ENCODE measurements around the gene ADARB2. TPM values are rescaled to one million over a fixed set of nuclear protein-coding genes. Genes with fewer than 3 reads are reported as not detected.

The ADARB2 gene
- total RNA-seq, 2 experiments from 2014 or later: not detected

DNA sequence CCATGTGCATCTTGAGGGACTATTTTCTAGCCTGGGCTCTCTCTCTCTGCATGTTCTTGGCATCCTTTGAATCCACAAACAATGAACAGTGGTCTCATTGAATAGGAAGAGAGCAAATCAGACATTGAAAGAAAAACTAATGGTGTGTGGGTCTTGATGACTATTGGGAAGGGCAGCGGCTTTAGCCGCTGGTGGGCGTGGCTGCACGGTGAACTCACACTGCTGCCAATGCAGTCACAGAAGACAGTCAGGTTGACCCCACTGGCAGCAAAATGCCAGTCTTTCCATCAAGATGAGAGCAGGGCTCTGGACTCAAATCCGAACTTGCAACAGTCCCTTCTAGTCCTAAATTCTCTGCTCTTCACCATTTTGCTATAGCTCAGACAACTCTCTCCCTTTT, 91.0 kb downstream of the ADARB2 start:
- ChIA-PET CTCF (interaction anchor here (0.7 kb wide), 1 partner anchor 278 kb away, joined by 3 read pairs; no protein-coding TSS in a partner anchor), POLR2A (no interaction called here)

DNA sequence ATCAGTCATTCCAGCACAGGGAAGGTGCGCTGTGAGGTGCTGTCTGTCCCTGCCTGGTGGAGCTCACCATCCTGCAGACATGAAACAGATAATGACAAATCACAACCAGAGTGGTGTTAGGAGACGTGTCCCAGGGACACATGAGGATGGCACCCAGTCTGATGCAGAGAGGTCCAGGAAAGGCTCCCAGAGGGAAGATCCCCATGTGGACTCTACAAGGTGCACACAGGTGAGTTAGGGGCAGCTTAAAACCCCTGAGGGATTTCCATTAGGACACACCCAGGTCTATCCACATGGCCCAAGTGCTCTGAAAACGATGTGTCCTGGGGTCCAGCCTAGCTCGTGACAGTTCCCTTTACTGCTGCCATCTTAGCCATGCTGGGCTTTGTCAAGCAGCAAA, 91.4 kb downstream of the ADARB2 start:
- POLR2A ChIA-PET: no interaction called here
- CTCF ChIA-PET: interaction anchor here (0.7 kb wide), 1 partner anchor 277 kb away, joined by 3 read pairs; no protein-coding TSS in a partner anchor

DNA sequence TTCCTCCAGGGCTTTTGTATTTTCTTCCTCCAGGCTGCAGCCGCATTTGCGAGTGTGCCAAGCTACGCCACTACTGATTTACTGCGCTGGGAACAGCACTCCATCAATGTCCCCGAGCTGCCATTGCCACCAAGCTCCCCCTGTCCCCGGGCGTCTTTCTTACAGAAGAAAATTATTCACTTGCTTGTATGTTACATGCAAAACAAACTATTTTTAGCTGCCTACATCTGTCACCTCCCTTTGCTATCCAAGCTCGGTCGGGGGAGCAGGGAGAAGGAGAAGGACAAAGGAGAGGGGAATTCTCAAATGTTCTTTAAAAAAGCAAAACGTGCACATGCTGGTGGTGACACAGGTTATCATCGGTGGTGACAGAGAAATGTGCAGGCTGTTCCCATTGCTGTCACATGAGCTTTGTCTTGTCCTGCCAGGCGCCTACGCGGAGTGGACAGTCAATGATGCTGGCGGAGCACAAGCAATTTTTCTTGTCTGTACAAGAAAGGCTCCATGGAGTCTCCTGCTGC, 93.1 kb downstream of the ADARB2 start:
- POLR2A ChIA-PET: no interaction called here
- CTCF ChIA-PET: no interaction called here

DNA sequence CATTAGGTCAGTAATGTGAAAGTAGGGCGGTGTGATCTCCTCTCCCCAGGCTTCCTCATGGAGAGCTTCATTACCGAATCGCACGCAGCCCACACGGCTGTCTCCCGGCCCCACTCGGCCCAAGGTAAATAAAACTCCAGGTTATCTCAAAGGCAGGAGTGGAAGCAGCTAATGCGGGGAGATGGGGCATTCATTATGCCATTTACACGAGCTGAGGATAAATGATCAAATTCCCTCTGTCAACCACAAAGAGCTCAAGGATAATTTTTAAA, 93.5 kb downstream of the ADARB2 start:
- CTCF ChIA-PET: no interaction called here
- POLR2A ChIA-PET: no interaction called here

- ChIA-PET POLR2A (no interaction called here), CTCF (no interaction called here)
Measured at GRCh38 chr10:1643161-1643907, 94.0 kb downstream of the ADARB2 start.

DNA sequence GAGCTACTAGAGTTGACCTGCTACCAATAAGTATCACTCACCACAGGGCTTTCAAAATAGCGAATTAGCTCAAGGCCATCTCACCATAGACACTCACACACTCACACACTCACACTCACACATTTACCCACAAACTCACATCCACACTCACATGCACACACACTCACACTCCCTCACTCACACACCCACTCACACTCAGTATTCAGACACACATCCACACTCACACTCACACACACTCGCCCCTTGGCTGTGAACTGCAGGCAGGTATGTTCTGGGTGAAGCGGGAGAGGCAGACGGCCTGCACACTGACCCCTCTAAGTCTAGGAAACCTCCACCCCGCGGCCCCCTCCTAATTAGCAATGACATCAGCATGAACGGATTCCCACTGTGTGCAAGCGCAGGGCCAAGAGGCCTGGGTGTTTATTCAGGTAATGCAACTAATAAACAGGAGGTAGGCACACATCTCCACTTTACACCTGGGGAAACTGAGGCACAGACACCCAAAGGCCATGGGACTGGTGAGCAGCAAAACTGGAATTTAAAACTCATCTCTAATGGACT, 94.6 kb downstream of the ADARB2 start:
- POLR2A ChIA-PET: no interaction called here
- CTCF ChIA-PET: no interaction called here

DNA sequence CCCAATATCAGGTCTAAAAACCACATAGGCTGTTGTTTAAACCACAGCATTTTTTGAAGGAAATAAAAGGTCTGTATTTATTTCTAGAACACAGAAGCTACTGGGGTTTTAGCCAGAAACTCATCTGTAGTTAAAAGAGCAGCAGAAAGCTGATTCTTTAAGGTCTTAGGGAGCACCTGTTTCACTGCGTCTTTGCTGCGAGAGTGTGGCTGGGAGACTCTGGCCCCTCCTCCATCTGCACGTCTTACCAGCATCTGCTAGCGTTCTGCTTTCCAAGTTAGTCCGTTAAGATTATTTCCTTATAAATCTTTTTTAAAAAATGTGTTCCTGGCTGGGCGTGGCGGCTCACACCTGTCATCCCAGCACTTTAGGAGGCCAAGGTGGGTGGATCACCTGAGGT, 95.9 kb downstream of the ADARB2 start:
- CTCF ChIA-PET: no interaction called here
- POLR2A ChIA-PET: no interaction called here

DNA sequence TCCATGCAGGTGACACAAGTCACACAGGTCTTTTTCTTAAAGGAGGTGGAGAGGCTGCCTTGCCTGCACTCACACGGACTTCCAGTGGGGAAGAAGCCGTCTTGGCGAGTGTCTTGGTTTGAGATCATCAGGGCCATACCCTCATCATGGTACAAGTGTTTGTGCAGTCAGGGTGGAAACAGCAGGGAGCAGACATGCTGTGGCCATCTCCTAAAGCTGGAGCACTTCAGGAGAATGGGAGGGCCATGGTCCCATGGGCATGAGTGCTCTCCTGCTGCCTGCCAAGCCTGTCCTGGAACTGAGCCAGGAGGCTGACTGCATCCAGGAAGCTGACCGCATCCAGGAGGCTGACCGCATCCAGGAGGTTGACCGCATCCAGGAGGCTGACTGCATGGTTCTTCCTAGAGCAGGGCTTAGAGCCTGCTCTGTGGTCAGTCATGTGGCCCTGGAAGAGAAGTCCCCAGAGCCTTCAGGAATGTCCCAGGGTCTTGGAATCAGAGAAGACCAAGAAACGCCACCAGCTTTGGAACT, 98.4 kb downstream of the ADARB2 start:
- CTCF ChIA-PET: no interaction called here

DNA sequence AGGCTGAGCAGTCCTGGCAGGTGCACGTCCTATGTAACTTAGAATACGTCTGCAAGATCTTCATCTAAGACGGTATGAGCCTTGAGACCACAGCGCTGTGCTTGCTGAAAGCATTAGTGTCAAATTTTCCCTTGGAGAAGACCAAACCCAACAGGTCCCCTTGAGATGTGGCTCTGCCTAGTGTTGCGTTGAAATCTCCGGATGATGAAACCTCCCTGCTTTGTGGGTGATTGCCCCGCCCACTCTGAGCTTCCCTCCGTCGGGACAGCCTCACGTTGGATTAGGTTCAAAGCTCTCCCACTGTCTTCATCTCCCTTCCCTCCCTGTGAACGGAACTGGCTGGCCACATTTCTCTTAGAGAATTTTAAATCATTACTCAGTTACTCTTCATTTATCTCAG, 102.0 kb downstream of the ADARB2 start:
- POLR2A ChIA-PET: no interaction called here
- CTCF ChIA-PET: interaction anchor here (1.0 kb wide), 1 partner anchor 15 kb away, joined by 4 read pairs; no protein-coding TSS in a partner anchor

More for the DNA sequence above, 98.4 kb downstream of the ADARB2 start:
- POLR2A ChIA-PET: interaction anchor here (0.5 kb wide), 1 partner anchor 115 kb away, joined by 3 read pairs; no protein-coding TSS in a partner anchor

DNA sequence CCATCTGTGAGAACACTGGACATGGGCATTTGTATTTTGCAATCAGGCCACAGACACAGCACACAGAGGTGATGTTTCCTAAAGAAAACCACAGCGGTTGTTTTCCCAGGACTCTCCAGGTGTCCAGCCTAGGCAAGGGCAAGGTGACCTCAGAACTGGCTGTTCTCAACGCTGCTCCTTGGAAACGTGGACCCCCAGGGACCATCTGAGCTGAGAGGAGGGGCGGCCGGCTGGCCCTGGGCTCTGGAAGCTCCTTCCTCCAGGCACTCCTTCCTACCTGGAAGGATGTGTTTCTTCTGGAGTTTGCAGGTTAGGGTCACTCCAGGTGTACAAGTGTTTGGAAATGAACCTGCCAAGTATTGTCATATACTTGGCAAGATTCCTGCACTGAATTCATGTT, 103.1 kb downstream of the ADARB2 start:
- POLR2A ChIA-PET: no interaction called here
- CTCF ChIA-PET: no interaction called here

- ChIA-PET CTCF (no interaction called here), POLR2A (no interaction called here)
Measured at GRCh38 chr10:1633783-1634182, 103.5 kb downstream of the ADARB2 start.

DNA sequence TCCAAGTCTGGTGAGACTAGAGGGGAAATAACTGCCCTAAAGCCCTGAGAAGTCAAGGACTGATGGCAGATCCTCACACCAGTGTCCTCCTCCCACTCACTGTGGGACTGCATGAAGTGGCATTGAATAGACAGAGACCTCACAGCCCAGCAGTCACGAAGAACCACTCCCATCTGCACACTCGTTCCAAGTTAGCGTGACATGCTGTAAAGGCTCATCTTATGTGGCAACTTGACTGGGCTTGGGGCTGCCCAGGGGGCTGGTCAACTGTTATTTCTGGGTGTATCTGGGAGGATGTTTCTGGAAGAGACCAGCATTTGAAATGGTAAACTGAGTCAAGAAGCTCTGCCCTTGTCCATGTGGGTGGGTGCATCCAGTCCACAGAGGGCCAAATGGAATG, 104.7 kb downstream of the ADARB2 start:
- ChIA-PET POLR2A (no interaction called here), CTCF (no interaction called here)

DNA sequence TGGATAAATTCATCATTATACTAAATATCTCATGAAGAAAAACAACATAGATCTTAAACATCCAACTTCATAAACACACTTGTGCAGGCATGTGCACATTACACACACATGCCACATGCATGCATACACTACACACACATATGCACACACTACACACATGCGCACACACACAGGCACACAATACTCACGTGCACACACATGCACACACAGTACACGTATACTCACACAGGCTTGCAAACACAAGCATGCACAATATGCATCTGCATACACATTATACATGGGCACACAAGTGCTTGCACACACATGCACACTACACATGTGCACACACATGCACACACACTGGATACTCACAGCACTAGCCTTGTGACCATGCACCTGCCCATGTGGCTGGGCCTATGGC, 105.2 kb downstream of the ADARB2 start:
- ChIA-PET CTCF (no interaction called here), POLR2A (no interaction called here)

- ChIA-PET POLR2A (no interaction called here), CTCF (no interaction called here)
Measured at GRCh38 chr10:1631282-1631681, 106.0 kb downstream of the ADARB2 start.

GRCh38 chr10:1630304-1630703, 107.0 kb downstream of the ADARB2 start:
- POLR2A ChIA-PET: no interaction called here
- CTCF ChIA-PET: no interaction called here

- ChIA-PET CTCF (no interaction called here), POLR2A (no interaction called here)
Measured at GRCh38 chr10:1629326-1630198, 107.8 kb downstream of the ADARB2 start.

- CTCF ChIA-PET: no interaction called here
- POLR2A ChIA-PET: no interaction called here
Measured at GRCh38 chr10:1628757-1629156, 108.6 kb downstream of the ADARB2 start.

DNA sequence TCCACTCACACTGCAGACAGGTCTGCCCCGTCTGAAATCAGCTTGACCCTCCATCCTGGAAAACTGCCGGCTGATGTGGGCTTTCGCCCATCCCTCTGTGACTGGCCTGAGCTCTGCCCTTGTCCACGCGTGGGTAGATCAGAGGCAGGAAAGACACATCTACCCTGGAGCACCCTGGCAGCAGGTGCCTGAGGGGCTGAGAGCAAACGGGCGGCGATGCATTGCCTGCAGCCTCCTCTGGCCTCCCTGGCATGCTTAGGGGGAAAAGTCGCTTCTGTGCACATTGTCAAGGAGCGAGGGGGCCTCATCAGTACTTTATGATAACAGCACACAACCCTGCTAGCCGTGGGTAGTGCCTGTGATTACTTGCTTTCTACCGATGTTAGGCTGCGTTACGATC, 109.4 kb downstream of the ADARB2 start:
- ChIA-PET POLR2A (no interaction called here), CTCF (no interaction called here)

DNA sequence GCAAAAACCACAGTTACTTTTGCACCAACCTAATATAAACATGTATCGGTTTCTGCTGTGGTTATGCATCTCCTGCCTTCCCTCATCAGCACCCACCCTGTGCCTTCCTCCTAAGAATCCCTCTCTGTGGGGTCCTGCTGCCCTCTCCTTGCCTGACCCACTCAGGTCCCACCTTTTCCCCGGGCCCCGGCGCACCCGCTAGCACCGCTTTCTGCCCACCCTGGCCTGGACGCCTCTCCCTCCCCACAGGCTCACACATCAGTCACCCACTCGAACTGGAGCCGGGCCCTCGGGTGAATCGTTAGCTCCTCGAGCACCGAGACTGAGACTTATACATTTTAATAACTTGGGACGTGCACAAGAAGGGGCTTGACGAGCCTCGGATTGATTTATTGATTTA, 110.5 kb downstream of the ADARB2 start:
- ChIA-PET CTCF (no interaction called here), POLR2A (no interaction called here)

GRCh38 chr10:1626410-1626809, 110.9 kb downstream of the ADARB2 start:
- ChIA-PET CTCF (no interaction called here), POLR2A (no interaction called here)

DNA sequence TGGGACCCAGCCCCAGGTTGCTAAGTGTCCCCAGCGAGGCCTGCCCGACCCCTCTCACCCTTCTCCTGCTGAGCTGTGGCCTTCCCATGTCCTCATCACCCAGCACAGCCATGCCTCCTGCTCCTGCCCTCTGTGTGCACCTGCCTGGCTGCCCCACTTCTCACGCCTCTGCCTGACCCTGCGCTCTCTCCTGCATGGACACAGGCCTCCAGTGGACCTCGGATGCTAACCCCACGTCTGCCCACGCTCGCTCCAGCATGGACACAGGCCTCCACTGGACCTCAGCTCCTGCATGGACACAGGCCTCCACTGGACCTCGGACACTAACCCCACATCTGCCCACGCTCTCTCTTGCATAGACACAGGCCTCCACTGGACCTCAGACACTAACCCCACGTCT, 111.6 kb downstream of the ADARB2 start:
- POLR2A ChIA-PET: no interaction called here
- CTCF ChIA-PET: no interaction called here

Measured in activated CD8-positive, alpha-beta memory T cell treated with anti-CD3 and anti-CD28 coated beads for 36 hours (primary cell).